ENCODE results near the gene SRGAP2B. TPM values are rescaled to one million over a fixed set of nuclear protein-coding genes. Genes with fewer than 3 reads are reported as not detected.
"Not testable (repeated sequence)": the region's sequence is repeated elsewhere in the genome, so short reads cannot be mapped to it uniquely, and the experiment has no call there.

The SRGAP2B gene
- total and polyA plus RNA-seq, 5 experiments from 2014 or later: 0.54 to 15.2 (median 0.99) TPM

DNA sequence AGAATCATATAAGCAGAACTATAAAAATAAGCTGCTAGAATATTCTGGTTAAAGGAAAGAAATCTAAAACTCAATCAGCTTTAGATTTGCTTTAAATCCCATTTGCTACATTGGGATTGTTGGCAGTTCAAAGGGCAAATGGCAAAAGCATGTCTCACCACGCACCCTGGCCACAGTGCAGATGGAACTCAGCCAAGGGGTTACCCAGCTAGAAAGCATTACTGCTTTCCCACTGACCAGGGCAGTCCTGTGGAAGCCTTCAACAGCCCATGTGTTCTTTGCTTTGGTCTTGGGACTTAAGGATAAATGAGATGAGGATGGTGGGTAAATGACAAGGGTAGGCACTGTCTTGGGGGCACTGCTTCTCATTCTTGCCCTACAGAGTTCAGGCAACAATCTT, 163.6 kb downstream of the SRGAP2B start:
- ATAC-seq, H3K27ac Mint-ChIP-seq, H3K4me1 Mint-ChIP-seq, H3K9me3 Mint-ChIP-seq, H3K27me3 Mint-ChIP-seq, H3K36me3 Mint-ChIP-seq, DNase-seq, H3K4me3 Mint-ChIP-seq, POLR2A ChIA-PET: not testable (repeated sequence)

DNA sequence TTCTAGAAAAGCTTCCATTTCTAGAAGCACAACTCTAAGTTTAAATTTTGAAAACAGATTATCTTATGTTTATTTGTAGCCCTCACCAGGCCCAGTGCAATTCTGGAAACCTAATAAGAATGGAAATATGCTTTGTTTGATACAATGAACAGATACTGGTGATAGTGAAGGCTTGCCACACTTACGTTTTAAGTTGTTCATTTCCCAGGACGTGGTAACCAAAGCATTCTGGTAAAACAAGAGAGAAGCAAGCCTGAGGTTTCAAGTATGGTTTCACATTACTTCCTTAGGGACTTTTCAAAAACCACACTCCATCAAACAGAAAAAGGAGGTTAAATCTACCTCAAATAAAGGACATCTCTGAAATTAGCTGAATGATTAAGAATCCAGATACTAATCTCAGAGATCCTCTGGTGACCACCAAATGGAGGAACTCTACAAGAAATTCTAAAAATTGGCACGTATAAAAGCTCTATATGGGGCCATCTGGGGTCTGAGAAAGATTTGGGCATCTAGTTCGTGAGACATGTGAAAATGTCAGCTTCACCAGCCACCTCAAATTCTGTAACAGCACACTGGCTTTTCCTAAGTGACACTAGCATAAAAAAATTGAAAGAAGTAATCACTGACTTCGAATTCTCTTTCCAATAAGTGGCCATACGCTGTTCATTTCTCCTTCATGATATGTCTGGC, 164.9 kb downstream of the SRGAP2B start:
- H3K36me3 Mint-ChIP-seq, DNase-seq, H3K27ac Mint-ChIP-seq, H3K27me3 Mint-ChIP-seq, H3K9me3 Mint-ChIP-seq, POLR2A ChIA-PET, H3K4me3 Mint-ChIP-seq, H3K4me1 Mint-ChIP-seq: not testable (repeated sequence)
- peak in 1 of 2 donors; percentile 52 for ATAC-seq

DNA sequence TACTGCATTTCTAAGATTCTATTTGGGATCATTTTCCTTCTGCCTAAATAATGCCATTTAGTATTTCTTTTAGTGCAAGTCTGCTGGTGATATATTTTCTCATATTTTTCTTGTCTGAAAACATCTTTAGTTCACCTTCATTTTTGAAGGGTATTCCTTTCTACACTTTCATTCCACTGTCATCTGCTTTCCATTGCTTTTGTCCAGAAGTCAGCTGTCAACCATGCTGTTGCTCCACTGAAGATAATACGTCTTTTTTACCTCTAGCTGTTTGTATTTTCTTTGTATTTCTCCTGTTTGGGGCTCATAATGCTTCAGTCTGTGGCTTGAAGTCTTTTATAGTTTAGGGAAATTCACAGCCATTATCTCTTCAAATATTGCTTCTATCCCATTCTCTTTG, 167.8 kb downstream of the SRGAP2B start:
- H3K4me1 Mint-ChIP-seq, POLR2A ChIA-PET, H3K9me3 Mint-ChIP-seq, H3K4me3 Mint-ChIP-seq, H3K27me3 Mint-ChIP-seq, ATAC-seq, H3K27ac Mint-ChIP-seq, H3K36me3 Mint-ChIP-seq: not testable (repeated sequence)
- DNase-seq: peak in 1 of 10 donors; percentile 1

DNA sequence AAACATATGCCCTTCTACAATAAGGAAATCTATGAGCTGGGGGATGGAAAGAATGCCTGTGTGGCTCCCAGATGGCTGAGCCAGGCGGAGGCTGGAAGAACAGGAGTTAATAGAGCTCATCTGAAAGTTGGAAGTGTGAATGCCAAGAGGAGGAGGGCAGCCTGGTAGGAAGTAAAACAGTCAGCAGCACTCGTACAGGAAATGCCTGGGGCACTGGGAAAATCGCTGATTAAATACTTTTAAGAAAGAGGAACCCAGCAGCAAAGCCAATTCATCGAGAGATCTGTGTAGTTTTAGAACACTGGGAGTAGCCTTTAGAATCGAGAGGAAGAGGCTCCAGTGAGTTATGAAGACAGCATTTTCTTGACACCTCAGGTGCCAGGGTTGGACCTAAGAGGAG, 171.5 kb downstream of the SRGAP2B start:
- not testable (repeated sequence) for H3K36me3 Mint-ChIP-seq, H3K4me1 Mint-ChIP-seq

DNA sequence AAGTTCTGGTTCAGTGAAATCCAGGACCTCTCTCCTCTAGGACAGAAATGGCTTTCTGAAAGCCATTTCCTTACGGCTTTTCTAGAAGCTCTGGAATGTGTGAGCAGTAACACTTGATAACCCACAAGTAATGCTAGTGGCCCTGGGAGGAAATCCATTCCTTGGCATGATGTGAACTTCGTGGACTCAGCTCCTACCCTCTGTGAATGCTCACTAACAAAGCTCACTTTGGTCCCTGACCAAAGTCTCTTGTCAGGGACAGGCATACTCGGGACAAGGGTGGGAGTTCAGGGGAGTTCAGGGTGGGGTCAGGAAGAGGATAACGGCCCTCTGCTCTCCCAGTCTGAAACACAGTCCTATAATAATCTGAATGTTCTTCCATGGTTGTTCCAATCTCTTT, 172.3 kb downstream of the SRGAP2B start:
- H3K27ac Mint-ChIP-seq, POLR2A ChIA-PET, ATAC-seq, H3K27me3 Mint-ChIP-seq, H3K4me3 Mint-ChIP-seq, DNase-seq, H3K4me1 Mint-ChIP-seq, H3K36me3 Mint-ChIP-seq, H3K9me3 Mint-ChIP-seq: not testable (repeated sequence)

More for the DNA sequence above, 171.5 kb downstream of the SRGAP2B start:
- H3K27ac Mint-ChIP-seq, DNase-seq, POLR2A ChIA-PET, H3K9me3 Mint-ChIP-seq, H3K27me3 Mint-ChIP-seq, H3K4me3 Mint-ChIP-seq, ATAC-seq: not testable (repeated sequence)

DNA sequence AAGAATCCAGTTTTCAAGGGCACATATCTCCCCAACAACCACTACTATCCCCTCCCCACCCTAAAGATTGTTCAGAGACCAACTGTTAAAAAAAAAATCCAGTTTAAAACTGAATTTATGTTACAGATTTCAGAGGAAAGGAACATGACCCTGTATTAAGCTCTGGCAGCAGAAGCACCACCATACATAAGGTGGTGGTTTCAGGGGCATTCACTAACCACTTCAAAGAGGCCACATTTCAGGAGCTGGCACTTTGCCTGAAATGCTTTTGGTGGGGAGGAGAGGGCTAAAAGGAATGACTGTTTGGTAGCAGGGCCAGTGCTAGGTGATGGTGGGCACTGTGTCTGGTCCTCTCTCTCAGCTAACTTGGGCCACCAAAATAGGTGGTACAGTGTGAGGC, 176.0 kb downstream of the SRGAP2B start:
- H3K4me3 Mint-ChIP-seq, H3K4me1 Mint-ChIP-seq, POLR2A ChIA-PET, H3K27me3 Mint-ChIP-seq, H3K27ac Mint-ChIP-seq, H3K36me3 Mint-ChIP-seq, H3K9me3 Mint-ChIP-seq, DNase-seq: not testable (repeated sequence)
- ATAC-seq: peak; percentile 56 to 62

DNA sequence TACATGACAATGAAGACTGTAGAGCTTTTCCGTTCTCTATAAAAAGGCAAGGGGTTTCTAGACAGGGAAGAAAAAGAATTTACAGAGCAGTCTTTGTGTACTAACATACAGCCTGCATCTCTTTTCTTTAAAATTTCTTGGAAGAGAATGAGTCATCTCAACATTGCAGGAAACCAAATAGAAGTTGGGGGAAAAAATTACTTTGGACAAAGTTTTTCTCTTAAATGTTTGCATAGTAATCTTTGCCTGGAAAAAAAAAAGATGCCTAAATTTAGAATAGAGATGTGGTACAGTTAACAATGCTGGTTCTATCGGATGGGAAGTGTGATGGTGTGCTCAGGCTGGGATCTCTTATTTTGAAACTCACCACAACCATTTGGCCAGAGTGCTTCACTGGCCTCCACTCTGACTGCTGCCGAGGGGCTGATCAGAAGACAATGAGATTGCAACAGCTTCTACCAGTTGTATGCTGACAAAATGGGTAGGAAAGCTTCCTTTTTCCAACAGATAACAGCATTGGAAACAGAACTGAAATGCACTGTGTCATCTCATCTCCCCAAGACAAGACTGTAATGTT, 177.0 kb downstream of the SRGAP2B start:
- H3K9me3 Mint-ChIP-seq, POLR2A ChIA-PET, H3K27me3 Mint-ChIP-seq, H3K4me1 Mint-ChIP-seq, H3K36me3 Mint-ChIP-seq, H3K4me3 Mint-ChIP-seq, ATAC-seq, H3K27ac Mint-ChIP-seq, DNase-seq: not testable (repeated sequence)

DNA sequence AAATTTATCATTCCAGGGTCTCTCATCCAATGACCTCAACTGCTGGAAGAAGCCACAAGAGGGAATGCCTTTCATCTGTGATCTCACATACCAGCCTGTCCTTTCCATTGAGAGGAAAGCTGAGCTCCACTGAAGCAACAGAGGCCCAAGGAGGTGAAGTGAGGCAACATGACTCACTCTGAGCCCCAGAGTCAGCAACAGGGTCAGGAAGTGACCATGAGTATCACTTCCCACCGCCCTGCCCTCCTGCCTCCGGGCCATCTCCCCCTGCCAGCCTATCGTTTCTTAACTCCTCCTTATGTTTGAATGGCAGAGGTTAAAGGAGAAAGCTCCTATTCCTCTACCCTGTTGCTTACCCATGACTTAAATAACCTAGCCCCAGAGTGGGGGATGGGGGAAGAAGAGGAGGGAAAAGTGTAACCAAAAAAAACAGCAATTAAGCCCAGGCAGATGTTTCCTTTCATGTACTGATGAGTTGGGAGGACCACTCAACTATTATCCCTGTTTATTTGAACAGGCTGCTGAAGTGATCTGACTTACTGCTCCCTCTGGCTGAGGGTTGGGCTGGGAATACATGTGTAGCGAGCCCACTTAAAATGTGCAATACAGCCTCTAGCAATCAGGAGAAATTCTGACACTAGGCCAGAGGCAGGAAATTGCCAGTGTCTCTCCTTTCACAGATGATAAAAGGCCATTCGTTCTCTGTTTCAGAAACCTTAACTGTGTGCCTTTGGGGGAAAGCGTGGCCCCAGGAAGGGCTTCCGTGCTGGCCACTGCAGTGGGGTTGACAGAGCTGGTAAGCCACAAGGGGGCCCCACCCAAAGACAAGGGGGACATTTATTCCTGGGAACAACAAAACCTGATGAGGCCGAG, 177.7 kb downstream of the SRGAP2B start:
- H3K36me3 Mint-ChIP-seq, H3K4me3 Mint-ChIP-seq, H3K27ac Mint-ChIP-seq, DNase-seq, POLR2A ChIA-PET, H3K27me3 Mint-ChIP-seq, H3K9me3 Mint-ChIP-seq, H3K4me1 Mint-ChIP-seq: not testable (repeated sequence)
- ATAC-seq: peak in 1 of 2 donors; percentile 17

DNA sequence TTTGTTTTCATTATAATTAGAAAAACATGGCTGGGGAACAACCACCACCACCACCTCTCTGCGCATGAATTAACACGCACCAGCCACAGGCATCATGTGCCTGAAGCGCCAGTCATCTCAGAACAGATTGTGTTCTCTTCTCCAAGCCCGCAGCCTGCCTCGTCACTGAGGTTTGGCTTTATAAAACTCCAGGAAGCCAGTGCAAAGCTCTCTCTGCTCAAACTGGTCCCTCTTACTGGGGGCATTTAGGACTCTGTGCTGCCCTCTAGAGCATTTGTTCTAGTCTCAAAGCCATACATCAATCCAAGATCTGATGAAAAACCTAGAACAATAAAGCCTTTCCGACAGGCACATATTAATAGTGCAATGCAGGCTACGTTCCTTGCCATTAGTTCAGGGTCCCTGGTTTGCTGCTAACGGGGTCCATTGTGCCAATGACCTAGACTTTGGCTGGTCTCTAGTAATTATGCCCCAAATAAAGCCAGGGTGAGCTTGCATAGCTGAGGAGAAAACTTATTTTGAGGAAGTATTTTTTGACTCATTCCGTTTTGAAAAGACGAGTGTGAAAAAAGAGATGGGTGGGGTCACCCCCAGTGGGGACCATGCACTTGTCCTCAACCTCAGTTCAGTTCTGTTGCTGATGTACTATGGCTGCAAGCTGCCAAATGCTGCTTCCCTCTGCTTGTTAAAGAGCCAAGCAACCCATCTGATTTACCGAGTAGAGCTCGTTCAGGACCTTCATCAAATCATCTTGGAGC, 181.0 kb downstream of the SRGAP2B start:
- ATAC-seq (peak; percentile 81 to 91), DNase-seq (peak in 2 of 10 donors; percentile 13 to 15)
- H3K36me3 Mint-ChIP-seq, H3K27ac Mint-ChIP-seq, H3K4me3 Mint-ChIP-seq, H3K27me3 Mint-ChIP-seq, H3K9me3 Mint-ChIP-seq, POLR2A ChIA-PET, H3K4me1 Mint-ChIP-seq: not testable (repeated sequence)

DNA sequence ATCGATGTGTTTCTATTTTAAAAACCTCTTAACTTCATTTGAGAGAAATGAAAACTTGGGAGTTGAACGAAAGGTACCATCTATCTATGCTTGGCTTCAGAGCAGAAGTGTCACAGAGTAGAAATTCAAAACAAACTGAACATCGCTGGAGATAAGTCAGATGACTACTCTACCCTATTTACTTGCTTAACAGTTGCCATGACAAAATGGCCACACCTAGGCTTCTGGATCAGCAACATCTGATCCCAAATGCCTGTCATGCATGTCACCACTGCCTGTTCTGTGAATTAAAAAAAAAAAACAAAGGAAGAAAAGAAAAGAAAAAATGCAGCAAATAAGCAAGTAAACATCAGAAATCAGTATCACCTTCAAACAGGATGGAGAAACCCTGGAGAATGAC, 181.7 kb downstream of the SRGAP2B start:
- H3K27ac Mint-ChIP-seq, H3K27me3 Mint-ChIP-seq, H3K36me3 Mint-ChIP-seq, H3K4me1 Mint-ChIP-seq, DNase-seq, H3K4me3 Mint-ChIP-seq, H3K9me3 Mint-ChIP-seq, POLR2A ChIA-PET, ATAC-seq: not testable (repeated sequence)

DNA sequence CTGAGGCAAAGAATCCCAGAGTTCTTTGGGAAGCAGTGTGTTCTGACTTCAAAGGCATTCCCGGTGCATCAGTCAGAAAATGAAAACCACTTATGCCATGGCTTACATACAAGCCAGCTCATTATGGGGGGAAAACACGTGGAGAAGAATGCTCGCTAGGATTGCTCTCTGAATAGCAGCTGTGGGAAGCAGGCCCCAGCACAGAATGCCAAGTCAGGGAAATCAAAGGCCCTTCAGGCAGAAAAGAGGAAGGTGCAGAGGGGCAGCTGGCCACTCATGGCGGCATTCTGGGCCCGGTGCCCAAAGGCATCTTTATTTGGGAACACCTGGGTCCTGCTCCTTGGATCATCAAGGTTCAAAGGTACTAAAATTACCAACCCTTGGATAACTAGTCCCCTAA, 184.4 kb downstream of the SRGAP2B start:
- H3K9me3 Mint-ChIP-seq, H3K27ac Mint-ChIP-seq, DNase-seq, H3K27me3 Mint-ChIP-seq, ATAC-seq, H3K4me1 Mint-ChIP-seq, POLR2A ChIA-PET, H3K36me3 Mint-ChIP-seq, H3K4me3 Mint-ChIP-seq: not testable (repeated sequence)

DNA sequence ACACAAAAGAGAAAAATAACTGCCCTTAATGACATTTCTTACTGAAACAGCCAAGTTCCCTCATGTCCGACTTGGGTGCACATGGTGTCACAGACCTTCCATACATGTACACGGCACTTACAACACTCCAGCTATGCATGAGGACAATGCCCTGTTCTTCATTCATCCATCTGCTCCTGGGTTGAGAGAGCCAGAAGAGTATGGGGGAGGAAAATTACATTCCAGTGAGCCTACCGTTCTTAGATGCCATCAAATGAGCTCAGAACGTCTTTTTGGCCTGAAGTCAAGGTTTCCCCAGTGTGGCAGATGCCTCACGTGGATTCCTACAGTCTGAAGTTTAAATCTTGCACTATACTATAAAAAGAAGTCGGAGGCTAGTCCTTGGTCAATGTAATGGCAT, 194.3 kb downstream of the SRGAP2B start:
- ATAC-seq, H3K27ac Mint-ChIP-seq, H3K27me3 Mint-ChIP-seq, POLR2A ChIA-PET, H3K36me3 Mint-ChIP-seq, H3K4me1 Mint-ChIP-seq, H3K4me3 Mint-ChIP-seq, DNase-seq, H3K9me3 Mint-ChIP-seq: not testable (repeated sequence)

Data from naive thymus-derived CD8-positive, alpha-beta T cell (primary cell).